ENCODE measurements around the gene MARCHF9. TPM values are rescaled to one million over a fixed set of nuclear protein-coding genes. Genes with fewer than 3 reads are reported as not detected.
"Not testable (repeated sequence)": the region's sequence is repeated elsewhere in the genome, so short reads cannot be mapped to it uniquely, and the experiment has no call there.

The MARCHF9 gene
- total RNA-seq, 1 experiment from 2014 or later, result 12.5 TPM

DNA sequence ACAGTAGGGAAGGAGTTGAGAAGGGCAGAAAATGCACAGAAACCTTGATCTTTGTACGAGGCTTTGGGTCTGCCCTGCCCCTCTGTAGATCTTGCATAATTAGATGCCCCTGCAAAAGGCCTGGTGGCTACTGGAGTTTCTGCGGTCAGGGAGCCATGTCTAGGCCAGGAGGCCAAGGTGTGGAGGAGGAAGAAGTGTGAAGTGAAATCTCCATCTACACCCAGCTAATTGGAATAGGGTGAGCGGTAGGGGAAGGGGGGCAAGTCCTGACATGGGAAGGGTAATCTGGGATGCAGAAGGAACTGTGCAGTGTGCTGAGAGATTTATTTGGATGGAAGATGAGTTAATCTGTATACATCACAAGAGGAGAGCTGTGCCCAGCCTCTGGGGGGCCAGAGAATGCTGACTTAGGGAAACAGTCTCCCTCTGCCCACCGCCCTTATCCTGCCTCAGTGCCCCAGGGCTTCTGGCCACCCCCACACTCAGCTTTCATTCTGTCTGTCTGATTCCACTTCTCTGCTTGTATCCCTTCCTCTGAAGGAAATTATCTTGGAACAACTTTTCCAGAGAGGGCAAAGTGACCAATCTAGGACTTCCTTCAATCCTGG, 6.6 kb downstream of the MARCHF9 start:
- DNase-seq (ENCODE audit: low read depth, low spot score), result no peak
- in situ Hi-C loops (cut with HindIII; ENCODE audit: low pct_unique_long_range_greater_than_20kb, low sequenced_read_pairs), result no loop called here

DNA sequence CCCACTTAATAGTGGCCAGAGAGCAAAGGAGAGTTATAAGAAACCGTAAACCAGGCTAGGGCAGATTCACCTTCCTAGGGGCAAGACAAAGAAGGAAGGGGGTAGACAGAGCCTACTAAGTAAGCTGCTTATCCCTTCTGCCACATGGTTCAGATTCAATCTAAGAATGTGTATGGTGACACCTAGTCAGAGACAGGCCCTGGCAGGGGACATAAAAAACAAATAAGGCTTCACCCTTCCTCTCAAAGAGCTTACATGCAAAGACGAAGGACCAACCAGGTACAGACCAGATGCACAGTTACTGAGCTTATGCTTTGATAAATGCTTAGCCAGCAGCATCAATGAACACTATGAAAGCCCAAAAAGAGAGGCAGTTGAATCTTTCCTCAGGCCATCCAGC, 7.6 kb downstream of the MARCHF9 start:
- DNase-seq (ENCODE audit: low read depth, low spot score), result no peak
- in situ Hi-C loops (cut with HindIII; ENCODE audit: low pct_unique_long_range_greater_than_20kb, low sequenced_read_pairs), result no loop called here

- in situ Hi-C loops (cut with HindIII; ENCODE audit: low pct_unique_long_range_greater_than_20kb, low sequenced_read_pairs), result no loop called here
- DNase-seq (ENCODE audit: low read depth, low spot score), result no peak
These were observed 9.2 kb downstream of the MARCHF9 start for GRCh38 chr12:57763881-57764661.

DNA sequence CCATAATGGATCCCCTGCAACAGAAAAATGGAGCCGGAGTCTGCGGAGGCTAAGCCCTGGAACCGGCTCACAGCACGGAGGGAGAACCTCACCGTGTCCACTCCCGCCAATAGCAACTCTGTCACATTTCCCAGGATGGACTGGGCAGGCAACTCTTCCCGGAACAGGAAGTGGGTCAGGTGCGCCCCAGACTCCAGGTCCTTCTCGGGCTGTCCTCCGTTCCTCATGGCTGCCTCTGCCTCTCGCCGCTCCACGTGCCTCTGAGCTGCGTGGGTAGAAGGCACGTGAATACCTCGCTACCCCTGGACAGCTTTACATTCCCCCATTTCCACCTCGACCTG, 9.7 kb downstream of the MARCHF9 start:
- DNase-seq (ENCODE audit: low read depth, low spot score), result no peak
- in situ Hi-C loops (cut with HindIII; ENCODE audit: low pct_unique_long_range_greater_than_20kb, low sequenced_read_pairs), result no loop called here

GRCh38 chr12:57765003-57765697, 10.2 kb downstream of the MARCHF9 start:
- DNase-seq (ENCODE audit: low read depth, low spot score), result no peak
- in situ Hi-C loops (cut with HindIII; ENCODE audit: low pct_unique_long_range_greater_than_20kb, low sequenced_read_pairs), result no loop called here

- DNase-seq (ENCODE audit: low read depth, low spot score), result no peak
- in situ Hi-C loops (cut with HindIII; ENCODE audit: low pct_unique_long_range_greater_than_20kb, low sequenced_read_pairs), result no loop called here
These were observed 11.0 kb downstream of the MARCHF9 start for GRCh38 chr12:57765698-57766463.

- in situ Hi-C loops (cut with HindIII; ENCODE audit: low pct_unique_long_range_greater_than_20kb, low sequenced_read_pairs), result no loop called here
- DNase-seq (ENCODE audit: low read depth, low spot score), result no peak
These were observed 11.8 kb downstream of the MARCHF9 start, which contains the start of gene CYP27B1 for GRCh38 chr12:57766464-57767304. CYP27B1 (minus strand) TSS chr12:57767078; CDS start chr12:57767041, 37 bp downstream.

DNA sequence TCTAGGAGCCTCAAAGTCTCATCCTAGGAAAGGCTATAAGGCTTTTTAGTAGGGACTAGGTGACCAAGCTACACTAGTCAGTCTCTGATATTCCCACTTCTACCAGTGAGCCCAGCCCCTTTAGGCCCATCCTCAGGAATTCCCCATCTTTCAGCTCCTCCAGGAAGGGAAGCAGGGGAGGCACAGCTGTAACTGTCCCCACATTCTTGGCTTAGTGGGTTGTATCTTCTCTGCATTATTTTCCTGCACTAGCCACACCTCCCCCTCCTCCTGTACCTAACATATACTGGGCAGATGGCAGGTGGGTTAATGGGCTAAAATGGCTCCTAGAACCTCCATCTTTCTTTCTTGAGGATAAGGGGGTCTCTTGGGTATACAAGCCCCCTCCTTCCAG, 12.4 kb downstream of the MARCHF9 start:
- no peak for DNase-seq (ENCODE audit: low read depth, low spot score)
- in situ Hi-C loops (cut with HindIII; ENCODE audit: low pct_unique_long_range_greater_than_20kb, low sequenced_read_pairs), result no loop called here

DNA sequence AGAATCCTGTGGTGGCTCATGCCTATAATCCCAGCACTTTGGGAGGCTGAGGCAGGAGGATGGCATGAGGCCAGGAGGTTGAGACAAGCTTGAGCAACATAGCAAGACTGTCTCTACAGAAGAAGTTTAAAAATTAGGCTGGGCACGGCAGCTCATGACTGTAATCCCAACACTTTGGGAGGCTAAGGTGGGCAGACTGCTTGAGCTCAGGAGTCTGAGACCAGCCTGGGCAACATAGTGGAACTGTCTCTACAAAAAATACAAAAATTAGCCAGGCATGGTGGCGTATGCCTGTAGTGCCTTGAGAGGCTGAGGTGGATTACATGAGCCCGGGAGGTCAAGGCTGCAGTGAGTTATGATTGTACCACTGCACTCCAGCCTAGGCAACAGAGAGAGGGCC, 13.0 kb downstream of the MARCHF9 start:
- in situ Hi-C loops (cut with HindIII; ENCODE audit: low pct_unique_long_range_greater_than_20kb, low sequenced_read_pairs), result no loop called here
- no peak for DNase-seq (ENCODE audit: low read depth, low spot score)

DNA sequence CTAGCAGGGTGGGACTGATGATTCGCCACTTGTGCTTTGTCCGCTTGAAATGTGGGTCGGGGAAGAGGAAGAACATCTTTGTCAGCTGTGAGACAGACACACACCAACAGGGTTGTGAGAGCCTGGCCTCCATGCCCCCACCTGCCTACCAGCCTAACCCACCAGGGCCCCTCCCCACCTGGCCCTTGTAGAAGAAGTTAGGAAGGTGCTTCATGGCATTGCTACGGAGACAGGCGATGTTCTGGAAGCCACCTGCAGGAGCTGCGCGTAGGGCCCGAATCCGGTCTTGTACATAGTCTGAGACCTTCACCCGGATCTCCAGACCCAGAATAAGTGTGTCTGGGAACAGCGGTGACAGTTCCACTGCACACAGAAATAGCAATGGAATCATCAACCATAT, 14.7 kb downstream of the MARCHF9 start:
- DNase-seq (ENCODE audit: low read depth, low spot score), result no peak
- in situ Hi-C loops (cut with HindIII; ENCODE audit: low pct_unique_long_range_greater_than_20kb, low sequenced_read_pairs), result no loop called here

DNA sequence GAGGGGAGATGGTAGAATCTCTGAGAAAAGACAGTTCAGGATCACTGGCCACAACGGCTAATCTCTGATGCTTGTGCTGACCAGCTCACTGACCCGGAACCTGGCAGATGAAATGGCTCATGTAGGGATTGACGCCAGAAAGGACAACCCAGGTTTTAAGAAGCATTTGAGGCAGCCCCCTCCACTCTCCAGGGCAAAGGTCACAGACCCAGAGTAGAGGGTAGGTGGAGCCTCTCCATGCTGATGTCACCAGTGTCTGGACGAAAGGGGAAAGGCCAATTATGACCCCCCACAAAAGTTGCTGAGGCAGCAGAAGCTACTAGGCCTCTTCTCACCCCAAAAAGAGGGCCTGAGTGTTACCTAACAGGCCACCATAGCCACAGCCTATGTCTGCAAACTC, 15.8 kb downstream of the MARCHF9 start:
- no peak for DNase-seq (ENCODE audit: low read depth, low spot score)
- in situ Hi-C loops (cut with HindIII; ENCODE audit: low pct_unique_long_range_greater_than_20kb, low sequenced_read_pairs), result no loop called here

DNA sequence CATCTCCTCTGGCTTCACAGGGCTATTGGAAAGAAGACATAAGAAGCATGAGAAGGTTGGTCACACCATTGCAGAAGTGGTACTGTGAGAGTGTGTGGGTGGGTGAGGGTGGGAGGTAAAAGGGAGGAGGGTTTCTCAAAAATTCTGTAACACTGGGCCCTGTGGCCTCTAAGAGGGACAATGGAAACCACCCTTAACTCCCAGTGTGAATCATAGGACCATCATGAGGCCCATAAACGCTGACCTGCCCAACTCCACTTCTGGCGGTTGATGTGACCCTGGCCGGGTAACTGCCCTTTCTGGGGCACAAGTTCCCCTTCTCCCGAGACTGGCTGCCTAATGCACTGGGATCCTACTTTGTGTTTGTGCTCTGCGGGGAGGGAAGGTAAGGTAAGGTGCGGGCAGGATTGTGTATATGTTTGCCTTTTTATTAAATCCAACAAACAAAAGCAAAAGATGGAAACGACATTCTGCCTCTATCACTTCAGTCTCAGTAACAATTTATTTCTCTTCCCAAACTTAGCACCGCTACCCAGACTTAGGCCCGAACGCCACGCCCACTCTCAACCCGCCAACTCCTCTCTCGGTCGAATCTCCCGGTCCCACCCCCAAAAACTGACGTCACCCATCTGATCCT, 16.5 kb downstream of the MARCHF9 start:
- in situ Hi-C loops (cut with HindIII; ENCODE audit: low pct_unique_long_range_greater_than_20kb, low sequenced_read_pairs), result no loop called here
- peak; percentile 92 for DNase-seq (ENCODE audit: low read depth, low spot score)

DNA sequence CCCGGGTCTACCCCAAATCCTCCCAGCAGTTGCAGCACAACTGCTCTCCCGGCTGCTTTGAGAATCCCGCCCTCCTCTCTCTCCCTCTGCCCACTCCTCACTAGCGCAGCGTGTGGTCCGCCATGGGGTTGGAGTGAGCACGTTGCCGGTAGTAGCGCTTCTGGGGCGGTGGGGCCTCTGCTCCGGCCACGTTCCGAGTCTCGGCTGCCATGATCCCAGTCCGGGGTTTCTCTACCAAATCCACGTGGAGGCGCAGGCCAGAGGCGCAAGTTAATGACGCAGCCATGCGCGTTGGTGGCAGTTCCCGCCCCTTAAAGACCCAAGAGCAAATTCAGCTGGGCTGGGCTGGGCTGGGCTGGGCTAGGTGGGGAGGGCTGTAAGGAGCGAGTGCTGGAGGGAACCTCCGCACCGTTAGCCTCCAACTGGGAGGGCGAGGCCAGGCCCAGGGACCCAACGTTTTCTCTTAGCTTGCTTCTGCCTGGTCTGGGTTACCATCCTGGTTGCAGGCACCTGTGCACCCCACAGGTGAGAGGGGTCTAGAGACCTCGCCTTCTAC, 17.0 kb downstream of the MARCHF9 start, which contains the start of gene METTL1:
TSS of gene METTL1 (minus strand) at position 233 of the 556 bp plus-strand sequence. CDS start at position 211, 22 bp downstream.
- DNase-seq (ENCODE audit: low read depth, low spot score), result peak; percentile 98
- in situ Hi-C loops (cut with HindIII; ENCODE audit: low pct_unique_long_range_greater_than_20kb, low sequenced_read_pairs), result no loop called here

- peak; percentile 69 for DNase-seq (ENCODE audit: low read depth, low spot score)
- in situ Hi-C loops (cut with HindIII; ENCODE audit: low pct_unique_long_range_greater_than_20kb, low sequenced_read_pairs), result no loop called here
These were observed 17.8 kb downstream of the MARCHF9 start, which contains the start of gene EEF1AKMT3 for GRCh38 chr12:57772429-57773322. EEF1AKMT3 (plus strand) TSS chr12:57772614; CDS start chr12:57772725, 111 bp downstream.

DNA sequence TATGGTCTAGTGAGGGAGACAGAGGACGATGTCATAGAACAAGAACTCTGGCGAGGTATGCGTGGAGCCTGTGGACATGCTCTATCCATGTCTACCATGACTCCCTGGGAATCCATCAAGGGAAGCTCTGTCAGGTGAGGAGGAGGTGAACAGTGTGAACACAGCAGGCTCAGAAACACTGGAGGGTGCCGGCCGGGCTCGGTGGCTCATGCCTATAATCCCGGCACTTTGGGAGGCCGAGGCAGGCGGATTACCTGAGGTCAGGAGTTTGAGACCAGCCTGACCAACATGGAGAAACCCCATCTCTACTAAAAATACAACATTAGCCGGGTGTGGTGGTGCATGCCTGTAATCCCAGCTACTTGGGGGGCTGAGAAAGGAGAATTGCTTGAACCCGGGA, 19.7 kb downstream of the MARCHF9 start:
- DNase-seq (ENCODE audit: low read depth, low spot score); in situ Hi-C loops (cut with HindIII; ENCODE audit: low pct_unique_long_range_greater_than_20kb, low sequenced_read_pairs): not testable (repeated sequence)

Measured in SK-MEL-5 (cell line).